ENCODE data around the gene ACSL1.
"Not testable (repeated sequence)": the region's sequence is repeated elsewhere in the genome, so short reads cannot be mapped to it uniquely, and the experiment has no call there.

Gene ACSL1

DNA sequence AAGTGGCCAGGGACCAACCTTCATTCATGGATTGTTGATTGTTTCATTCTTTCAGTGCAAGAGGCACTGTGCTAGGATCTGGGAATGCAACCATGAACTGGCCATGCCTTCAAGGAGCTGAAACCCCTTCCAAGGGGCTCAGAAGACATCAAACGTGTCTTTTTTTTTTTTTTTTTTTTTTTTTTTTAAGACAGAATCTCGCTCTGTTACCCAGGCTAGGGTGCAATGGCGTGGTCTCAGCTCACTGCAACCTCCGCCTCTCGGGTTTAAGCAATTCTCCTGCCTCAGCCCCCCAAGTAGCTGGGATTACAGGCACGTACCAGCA lies 13.3 kb upstream of the ACSL1 start:
- not testable (repeated sequence) for DNase-seq

DNA sequence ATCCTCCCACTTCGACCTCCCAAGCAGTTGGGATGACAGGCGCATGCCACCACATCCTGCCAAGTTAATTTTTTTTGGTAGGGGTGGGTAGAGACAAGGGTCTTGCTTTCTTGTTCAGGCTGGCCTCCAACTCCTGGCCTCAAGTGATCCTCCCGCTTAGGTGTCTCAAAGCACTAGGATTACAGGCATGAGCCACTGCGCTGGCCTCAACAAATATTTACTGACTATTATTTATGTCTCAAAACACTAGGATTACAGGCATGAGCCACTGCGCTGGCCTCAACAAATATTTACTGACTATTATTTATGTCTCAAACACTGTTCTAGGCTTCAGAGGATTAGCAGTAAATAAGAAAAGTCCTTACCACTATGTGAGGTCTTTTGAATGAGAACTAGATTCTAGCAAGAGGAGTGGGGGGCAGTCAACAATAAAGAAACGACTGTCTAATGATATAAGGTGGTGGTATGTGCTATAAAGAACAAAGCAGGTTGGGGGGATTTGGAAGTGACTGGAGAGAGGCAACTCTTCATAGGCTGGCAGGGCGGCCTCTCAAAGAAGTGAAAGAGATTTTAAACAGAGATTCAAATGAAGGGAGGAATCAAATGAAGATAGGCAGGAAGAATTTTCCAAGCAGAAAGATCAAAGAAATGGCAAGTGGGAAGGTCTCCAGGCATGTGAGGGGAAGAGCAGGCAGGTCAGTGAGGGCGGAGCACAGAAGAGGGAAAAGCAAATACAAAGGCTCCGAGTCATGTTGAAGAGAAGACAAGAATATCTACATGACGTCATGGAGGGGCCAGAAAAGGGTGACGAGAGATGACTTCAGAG lies 12.7 kb upstream of the ACSL1 start:
- DNase-seq = no peak

DNA sequence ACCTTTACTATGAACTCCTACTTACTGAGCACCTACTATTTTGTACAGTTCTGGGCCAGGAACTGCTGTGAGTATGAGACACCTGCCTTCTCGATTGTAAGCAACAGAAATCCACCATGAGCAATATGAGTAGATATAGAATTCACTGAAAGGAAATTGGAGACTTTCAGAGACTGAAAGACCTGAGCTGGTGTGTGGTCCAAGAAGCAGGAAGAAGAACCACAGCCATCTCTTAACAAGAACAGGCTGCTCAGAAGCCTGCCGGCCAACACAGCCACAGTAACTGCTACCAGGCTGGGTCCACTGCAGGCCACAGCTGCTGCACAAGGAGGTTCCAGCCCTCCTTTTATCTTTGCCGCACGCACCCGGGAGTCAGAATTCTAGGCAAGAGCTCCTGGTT lies 10.8 kb upstream of the ACSL1 start:
- no peak for DNase-seq

DNA sequence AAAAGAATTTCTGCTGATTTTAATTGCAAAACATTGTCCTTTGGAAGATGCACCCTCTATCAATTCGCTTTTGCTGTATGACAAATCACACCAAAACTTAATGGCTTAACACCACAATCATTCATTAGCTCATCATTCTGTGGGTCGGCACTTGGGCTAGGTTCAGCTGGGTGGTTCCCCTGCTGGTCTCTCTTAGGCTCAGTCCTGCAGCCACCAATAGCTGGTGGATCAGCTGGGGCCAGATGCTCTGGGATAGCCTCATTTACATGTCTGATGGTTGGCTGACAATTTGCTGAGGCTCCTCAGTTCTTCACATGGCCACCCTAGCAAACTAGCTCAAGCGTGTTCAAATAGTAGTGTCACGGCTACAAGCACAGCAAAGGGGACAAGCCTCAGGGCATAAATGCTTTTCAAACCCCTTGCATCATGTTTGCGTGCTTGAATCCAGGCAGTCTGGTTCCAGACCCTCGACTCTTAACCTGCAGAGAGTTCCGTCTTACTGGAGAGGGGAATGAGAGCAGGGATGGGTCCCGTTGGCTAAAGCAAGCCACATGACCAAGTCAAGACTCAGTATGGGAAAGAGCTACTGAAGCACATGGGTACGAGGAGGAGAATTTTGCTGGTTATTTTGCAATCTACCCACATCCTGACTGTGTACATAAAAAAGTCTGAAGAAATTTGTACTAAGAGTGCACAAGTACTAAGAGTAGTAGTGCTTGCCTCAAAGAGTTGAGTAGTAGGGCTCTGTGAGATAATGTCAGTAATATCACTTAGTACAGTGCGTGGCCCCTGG lies 7.5 kb upstream of the ACSL1 start:
- DNase-seq = no peak

DNA sequence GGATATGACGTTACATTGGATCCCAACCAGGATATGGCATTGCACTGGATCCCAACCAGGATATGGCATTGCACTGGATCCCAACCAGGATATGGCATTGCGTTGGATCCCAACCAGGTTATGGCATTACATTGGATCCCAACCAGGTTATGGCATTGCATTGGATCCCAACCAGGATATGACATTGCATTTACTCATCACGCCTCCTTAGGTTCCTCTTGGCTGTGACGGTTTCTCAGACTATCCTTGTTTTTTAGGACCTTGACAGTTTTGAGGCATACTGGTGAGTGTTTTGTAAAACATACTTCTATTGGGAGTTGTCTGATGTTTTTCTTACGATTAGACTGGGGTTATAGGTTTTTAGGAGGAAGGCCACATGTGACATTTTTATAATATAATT lies 5.4 kb upstream of the ACSL1 start:
- DNase-seq = no peak

DNA sequence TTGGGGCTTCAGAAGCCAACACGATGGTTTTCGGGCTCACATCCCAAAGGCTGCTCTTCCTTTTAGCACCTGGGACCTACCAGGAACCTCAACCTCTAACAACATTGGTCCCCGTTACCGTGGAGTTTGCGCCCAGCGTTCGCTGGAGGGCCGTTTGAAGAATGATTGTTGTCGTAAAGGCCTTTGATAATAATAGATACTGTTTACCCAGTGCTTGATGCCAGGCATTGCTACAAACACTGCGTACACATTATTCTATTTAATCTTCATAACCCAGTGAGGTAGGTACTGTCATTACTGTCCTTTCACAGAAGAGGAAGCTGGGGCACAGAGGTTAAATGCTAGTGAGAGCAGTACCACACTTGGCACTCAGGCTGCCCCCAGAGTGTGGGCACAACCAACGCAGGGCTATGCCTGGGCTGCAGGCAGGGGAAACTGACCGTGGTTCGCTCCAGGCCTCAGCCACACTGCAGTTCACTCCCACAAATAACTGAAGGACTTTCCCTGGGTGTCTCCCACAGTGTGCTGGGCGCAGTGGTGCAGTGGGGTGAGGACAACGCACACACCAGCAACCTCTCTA lies 1.0 kb upstream of the ACSL1 start:
- DNase-seq = no peak

DNA sequence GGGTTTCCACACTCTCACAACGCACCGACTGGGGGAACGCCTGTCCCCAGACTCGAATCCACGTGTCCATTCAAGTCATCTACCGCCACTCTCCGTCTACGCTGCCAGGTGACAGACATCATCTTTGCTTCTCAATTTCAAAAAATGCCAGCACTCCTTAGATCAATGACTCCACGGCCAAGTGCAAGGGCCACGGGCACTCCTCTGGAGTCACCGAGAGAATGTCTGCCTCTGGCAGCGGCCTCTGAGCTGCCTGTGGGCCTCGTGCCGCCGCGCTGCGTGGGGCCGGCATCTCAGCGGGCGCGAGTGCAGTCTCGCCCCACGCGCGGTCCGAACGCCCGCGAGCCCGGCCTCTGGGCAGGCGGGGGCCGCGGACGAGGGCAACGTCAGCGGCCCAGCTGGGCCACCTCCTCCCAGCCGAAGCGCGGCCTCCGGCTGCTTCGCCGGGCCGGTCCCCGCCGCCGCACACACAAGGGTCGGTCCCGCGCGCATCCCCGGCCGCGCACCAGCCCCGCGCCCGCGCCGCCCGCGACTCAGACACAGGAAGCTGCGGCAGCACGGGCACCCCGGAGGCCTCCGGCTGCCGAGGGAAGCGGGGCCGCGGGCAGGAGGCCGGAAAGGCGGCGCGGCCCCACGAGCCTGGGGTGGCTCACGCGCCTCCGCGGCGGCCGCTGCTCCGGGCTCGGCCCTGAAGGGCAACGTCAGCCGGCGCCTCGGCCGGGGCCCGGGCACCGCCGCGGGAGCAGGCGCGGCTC lies 450 bp downstream of the ACSL1 start:
- peak; percentile 38 for DNase-seq

DNA sequence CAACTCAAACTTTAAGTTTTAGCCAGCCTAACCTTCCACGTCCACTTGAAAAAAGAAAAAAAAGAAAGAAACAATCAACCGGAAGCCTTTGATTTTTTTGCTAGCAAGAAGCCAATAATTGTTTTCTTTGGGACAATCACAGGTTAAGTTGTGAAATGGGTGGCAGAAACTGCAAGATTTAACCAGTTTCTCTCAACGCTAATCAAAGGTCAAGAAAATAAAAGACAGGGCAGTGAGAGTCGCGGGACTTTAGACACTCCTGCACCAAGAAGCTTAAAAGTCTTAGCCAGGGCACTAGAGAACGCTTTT lies 1.0 kb downstream of the ACSL1 start:
- DNase-seq = no peak

DNA sequence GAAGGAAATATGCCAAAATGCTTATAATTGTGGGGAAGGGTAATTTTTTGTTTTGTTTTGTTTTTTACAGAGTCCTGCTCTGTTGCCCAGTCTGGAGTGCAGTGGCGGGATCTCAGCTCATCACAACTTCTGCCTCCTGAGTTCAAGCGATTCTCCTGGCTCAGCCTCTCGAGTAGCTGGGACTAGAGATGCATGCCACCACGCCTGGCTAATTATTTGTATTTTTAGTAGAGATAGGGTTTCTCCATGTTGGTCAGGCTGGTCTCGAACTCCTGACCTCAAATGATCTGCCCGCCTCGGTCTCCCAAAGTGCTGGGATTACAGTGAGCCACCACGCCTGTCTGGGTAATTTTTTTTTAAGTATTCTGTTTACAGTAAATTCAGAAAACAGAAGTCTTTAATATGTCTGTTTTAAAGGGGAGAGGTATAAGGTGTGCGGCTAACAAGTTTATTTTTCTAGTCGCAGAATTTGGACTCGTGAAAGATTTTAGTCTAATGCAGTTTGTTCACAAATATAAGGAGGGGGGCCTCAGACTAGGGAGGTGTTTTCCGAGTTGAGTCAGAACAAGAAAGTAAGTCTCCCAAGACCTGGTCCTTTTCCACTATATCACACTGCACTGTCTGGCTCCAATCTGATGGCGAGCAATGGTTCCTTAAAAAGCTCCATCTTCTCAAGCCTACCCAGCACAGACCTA lies 1.5 kb downstream of the ACSL1 start:
- DNase-seq = no peak

DNA sequence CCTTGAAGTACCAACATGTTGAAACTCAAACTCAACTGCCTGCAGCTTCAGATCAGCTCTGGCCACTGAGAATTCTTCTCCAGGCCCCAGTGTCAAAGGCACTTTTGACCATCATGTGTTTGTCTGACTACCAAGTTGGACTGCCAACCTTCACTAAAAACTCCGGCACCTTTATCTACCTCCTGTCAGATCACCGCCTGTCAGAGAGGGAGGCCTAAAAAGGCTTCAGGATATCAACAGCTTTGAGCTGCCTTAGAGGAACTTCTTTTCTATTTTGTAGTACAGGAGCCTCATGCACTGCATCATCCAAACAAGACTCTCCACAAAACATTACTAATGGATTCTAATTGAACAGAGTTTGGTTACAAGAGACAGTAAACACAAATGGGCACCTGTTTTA lies 2.8 kb downstream of the ACSL1 start:
- DNase-seq = no peak

DNA sequence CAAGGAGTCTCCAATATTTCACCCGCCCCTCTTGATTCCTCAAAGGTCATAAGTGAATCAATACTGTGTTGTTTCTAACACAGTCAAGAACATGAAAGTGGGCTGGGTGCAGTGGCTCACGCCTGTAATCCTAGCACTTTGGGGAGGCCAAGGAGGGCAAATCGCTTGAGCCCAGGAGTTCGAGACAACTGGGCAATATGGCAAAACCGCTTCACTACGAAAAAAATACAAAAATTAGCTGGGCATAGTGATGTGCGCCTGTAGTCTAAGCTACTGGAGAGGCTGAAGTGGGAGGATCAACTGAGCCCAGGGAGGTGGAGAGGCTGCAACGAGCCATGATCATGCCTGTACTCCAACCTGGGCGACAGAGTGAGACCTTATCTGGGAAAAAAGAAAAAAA lies 3.4 kb downstream of the ACSL1 start:
- DNase-seq = no peak

DNA sequence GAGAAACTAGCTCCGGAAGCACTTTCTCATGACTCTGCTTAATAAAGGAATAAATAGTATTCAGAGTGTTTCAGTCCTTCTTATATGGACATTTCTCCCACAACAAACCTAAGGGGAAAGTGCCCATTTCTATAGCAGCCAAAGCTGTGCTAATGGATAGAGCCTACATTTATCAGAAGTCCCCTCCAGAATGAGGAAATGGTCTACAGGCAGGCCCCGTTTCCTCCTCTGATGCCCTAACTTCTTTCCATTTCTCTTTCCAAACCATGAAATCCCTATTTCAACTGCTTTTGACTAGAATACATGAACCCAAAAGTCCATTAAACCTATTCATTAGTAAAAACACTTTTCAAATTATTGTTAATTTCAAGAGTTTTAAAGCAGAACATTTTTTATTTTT lies 4.5 kb downstream of the ACSL1 start:
- no peak for DNase-seq

DNA sequence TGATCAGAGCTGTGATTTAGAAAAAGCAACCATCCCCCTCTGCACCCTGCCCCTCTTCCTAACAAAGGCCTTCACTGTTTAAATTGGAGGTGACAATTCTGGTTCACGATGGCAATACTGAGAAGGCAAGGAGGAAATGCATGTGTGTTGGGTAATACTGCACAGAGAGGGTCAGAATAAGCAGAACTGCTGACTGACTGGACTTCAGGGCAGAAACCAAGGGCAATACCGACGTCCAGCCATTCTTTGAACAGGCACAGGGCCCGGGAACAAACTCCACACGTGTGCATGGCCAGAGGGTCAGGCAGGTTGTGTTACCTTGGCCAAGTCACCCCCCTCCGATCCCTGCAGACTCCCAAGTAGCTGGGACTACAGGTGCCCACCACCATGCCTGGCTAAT lies 6.0 kb downstream of the ACSL1 start:
- DNase-seq = no peak

DNA sequence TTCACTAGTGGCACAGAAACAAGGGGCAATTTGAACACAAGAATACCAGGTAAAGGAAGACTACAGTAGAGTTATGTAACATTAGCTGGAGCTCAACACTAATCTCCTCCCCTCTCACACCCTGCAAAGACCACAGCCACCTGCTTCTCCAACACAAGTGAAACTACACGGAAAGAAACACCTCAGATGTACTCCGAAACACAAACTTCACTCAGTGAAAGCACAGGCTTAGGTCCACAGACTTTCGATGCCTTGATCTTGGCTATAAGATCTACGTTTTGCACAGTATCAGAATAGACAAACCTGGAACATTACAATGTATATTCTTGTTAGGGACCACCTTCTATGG lies 7.6 kb downstream of the ACSL1 start:
- no peak for DNase-seq

DNA sequence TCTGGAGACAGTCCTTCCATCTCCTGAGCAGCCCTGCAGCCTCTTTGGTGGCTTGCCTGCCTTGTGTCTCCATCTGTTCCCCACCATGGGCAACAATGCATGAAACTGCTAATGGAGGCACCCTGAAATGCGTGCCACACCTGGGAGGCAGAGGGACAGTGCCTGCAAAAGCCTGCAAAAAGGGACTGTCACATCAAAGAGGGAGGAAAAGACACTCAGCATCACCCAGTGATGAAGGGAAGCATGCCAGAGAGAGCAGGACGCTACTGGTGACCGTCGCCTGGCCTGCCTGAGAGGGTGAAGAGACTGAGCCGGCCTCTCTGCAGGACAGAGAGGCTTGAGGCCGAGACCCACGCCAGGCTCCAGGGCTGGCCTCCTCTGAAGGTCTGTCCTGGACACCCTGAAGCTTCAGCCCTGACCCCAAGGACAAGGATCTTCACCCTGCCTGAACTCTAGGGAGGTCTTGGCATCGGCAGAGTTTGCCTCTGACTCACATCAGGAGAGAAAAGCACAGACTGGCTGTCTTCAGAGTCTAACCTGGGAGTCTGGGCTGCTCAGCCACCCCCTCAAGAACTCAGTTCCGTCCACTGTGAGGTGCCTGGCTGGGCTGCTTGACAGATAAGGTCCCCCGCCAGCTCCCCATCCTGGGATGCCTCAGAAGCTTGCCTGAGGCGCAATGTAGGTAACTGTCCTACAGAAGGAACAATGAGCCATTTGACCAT lies 8.1 kb downstream of the ACSL1 start:
- DNase-seq = no peak

DNA sequence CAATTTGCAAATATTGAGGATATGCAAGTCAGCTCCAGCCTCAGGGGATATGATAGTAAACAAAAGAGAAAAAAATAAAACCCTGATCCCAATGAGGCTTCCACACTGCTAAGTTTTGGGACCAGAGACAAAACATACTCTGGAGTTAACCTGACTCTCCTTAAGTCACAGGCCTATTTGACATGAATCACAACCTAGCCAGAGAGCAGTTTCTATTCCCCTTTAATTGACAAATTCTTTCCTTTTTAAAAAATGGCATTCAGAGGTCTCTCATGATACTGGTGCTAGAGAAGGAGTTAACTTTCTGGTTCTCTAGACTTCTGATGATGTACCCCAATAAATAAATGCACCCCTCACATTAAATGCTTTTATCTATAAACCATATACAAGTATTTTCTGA lies 8.8 kb downstream of the ACSL1 start:
- no peak for DNase-seq

DNA sequence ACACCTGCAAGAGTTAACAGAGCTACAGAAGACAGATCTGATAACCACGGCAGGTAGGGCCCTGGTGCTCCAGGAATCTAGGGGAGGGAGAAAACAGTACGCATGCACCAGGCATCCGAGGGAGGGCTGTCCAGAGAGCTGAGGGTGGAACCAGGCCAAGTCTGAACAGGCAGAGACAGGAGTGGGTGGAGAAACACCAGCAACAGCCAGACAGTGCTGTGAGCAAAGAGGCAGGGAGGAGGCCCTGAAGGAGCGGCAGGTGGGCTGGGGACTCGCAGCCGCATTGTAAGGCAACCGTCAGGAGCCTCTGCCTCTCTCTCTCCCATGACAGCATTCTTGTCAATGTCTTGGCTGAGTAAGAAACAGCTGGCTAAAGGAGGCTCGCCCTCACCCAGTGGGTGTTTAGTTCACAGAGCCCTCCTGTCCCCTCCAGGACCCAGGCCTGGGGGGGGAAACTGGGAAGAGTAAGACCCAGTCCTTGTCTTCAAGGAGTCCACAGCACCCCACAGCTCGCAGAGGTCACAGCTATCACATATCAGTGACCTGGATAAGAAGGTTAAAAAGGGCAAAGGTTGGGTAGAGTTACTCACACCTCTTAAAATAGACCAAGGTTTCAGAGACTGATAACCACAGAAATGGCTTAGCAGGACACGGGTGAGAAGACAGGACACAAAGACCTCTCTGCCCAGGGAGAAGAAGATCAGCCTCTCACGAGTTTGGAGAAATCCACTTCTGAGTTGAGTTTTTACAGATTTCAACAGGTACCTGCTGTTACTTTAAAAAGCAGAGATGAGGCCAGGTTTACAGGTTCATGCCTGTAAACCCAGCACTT lies 10.5 kb downstream of the ACSL1 start:
- DNase-seq = no peak

DNA sequence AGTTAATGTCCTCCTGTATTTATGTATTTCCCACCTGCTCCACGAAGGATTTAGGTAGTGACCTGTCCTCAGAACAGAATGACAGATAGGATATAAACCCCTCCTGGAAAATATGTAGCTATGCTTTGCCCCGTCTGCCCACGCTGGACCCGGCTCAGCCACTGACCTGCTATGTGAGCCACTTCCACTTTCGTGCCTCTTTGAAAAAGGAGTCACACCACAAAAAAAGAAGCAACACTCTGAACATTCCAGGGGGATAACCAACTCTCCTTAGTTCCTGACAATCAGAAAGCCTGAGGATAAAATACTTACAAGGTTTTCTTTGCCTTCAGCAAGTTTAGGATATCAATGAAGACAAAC lies 11.1 kb downstream of the ACSL1 start:
- DNase-seq = no peak

DNA sequence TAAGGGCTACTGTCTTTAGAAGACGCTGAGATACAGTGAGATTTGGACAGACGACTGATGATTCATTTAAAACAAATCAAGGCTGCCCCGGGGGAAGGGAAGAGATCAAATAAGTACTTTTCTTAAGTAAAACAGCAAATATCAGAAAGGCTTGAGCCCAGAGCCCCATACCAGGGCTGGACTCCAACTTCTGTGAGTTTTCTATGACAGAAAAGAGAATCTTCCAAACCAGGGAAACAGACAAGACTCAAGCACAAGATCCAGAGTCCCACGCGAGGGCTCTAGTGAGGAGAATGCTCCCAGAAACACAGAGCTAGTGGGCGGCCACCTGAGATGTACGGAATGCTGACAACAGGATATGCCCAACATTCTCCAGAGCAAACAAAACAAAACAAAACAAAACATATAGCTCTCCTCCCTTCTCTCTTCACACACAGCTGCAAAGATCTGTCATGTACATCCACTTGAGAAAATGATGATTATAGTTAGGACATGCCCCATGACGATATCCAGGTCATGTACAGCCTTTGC lies 13.1 kb downstream of the ACSL1 start:
- DNase-seq = no peak

DNA sequence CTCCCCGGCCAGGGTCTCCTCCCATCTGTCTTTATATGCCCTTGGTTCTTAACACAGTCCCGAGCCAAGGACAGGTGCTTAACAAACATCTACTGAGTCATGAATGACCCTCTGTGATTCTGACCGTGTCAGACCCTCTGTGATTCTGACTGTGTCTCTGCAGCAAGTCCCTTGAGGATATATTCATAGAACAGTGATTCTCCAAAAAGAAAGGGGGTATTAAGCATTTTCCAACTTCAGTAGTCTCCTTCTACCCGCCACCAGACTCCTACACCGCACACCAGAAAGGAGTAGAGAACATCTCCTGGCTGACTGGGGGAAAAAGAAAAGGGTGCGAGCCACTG lies 13.6 kb downstream of the ACSL1 start:
- DNase-seq = no peak

DNA sequence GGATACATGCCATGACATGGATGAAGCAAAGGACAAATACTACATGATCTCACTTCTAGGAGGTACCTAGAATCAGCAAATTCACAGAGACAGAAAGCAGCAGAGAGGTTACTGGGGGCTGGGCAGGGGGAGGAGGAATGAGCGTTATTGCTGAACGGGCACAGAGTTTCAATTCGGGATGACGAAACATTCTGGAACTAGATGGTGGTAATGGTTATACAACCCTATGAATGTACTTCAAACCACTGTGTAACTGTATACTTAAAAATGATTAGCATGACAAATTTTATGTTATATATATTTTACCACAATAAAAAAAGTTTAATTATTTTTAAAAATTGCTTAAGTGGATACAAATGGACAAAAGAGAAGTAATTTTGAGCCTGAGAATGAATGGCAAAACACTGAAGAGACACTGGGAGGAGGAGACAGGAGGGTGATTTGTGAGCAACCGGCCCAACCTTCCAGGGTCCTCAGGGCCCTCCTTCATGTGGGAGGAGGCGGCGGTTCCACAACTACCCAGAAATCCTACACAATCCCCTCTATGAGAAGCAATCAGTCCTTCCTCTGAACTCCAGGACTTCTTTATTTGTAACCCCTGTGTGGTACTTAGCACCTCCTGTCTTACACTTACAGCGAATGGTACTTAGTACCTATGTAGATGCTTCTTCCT lies 14.1 kb downstream of the ACSL1 start:
- no peak for DNase-seq
